NCI-H748 treated with DMSO at 0.1 percent for 48 hours (cell line): ENCODE data around the gene ASCC1.
A peak's percentile ranks its signal among the peaks of the same experiment; 100 is the strongest.

Experiments
- DNase-seq: peaks from one replicate; lab custom pipeline; 2025; lab: John Stamatoyannopoulos, UW

The ASCC1 gene

DNA sequence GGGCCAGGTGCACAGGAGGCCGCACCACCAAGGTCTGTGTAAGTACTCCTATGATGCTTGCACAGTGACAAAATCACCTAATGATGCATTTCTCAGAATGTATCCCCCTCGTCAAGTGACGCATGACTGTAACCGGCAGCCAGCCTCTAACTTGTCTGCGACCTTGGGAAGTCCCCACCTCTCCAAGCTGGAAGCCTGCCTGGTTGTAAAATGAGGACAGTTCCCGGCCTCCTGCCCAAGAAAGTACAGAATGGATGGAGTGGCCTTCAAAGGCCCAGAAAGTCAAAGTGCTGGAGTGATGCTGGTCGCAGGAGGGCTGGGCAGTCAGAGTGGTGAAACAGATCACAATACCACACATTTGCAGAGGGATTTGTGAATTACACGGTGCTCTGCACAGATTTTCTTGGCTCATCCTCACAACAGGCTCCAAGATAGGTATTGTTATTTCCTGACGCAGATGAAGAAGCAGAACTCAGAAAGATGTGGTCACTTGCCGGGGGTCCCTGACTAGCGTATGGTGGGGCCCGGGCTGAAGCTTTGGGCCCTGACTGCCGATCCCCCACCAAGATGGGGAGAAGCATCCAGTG lies 150.5 kb downstream of the ASCC1 start:
- DNase-seq: no peak

DNA sequence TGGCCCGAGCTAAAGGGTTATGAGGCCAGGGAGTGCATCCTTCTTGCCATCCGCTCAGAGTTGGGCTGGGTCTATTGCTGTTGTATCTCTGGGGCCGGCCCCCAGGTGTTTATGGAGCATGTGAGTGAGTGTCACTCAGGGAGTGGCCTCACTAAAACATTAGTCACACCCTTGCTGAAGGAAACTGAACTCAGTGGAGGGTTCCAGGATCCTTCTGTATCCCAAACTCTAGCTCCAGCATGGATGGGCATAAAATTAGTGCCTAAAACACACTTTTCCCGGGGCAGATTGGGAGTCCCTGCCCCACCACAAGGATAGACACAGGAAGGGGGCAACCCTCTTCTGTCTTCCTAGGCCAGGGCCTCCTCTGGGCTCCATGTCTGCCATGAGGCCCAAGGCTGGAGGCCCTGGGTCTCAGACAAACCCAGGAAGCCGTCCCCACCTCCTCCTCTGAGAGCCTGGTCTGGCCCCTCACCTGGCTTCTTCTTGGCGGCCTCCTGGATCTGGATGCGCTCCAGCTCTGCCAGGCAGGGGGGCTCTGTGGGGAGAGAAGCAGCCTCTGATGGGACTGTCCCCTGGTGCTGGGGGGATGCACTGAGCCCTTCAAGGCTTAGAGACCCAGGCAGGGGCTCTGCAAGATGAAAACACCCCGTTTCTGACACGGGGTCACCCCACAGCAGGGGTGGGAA lies 152.2 kb downstream of the ASCC1 start:
- no peak for DNase-seq

DNA sequence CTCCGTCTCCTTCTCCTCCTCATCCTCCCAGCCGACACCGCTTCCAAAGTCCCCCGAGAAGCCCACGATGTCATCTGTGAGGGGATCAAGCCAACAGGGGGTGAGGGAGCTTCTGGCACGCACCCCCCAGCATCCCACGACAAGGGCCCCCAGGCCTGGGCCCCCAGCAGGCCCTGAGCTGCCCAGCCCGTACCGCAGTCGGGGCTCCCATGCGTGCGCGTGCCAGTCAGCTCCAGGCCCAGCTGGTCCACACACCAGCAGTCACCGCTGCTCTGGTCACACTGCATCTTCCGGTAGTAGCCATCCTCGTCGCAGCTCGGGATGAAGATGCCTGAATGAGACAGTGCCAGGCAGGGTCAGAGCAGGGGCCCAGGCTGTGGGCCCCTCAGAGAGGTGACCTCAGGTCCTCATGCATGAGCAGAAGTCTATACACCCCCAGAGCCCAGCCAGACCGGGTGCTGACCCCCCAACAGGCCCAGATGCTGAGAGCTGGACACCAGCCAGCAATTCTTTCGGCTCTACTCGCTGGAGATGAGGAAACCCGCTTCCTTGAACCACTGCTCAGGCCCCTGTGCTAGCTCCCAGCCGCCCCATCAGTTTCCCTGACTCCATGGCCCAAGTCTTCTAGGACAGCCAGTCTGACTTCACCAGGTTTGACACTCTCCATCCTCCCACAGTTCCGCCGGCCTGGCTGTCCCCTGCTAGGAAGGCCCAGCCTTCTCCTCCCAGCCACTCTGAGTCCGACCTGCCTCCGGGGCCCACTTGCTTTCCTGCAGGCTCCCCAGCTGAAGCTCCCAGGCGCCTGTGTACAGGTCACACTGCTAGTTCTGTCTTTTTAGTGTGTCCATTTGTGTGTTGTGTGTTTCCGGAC lies 153.0 kb downstream of the ASCC1 start:
- no peak for DNase-seq

DNA sequence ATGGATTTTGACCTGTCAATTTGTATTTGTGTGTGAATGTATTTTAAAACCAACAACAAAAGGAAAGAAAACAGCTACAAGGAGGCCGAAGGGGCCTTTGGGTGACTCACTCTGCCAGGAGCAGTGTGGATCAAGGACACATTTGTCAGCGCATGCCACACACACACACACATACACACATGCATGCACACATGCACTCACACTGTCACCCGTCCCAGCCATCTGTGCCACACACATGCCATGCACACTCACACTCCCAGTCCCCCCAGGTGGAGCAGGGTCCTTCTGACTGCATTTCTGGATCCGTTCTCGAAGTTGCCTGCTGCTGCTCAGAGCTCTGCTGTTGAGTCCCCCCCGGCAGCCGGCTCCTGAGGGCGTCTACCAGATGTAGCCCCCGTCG lies 153.7 kb downstream of the ASCC1 start:
- no peak for DNase-seq

DNA sequence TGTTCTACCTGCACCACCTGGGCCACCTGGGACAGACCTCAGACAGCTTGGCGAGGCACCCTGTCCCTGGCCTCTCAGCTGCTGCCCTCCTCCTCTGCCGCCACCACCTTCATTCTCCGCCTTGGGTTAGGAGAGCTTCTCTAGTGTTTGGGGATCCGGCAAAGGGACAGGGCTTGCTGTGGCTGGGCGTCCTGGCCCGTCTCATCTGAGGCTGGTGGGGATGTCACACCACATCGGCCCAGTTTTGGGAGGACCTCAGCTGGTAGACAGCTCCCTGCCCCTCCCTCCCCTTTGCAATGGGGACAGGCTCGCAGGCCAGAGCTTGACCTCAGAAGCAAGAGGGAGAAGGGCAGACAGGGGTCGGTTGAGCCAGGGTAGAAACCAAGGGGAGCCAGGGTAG lies 154.1 kb downstream of the ASCC1 start:
- DNase-seq: no peak

DNA sequence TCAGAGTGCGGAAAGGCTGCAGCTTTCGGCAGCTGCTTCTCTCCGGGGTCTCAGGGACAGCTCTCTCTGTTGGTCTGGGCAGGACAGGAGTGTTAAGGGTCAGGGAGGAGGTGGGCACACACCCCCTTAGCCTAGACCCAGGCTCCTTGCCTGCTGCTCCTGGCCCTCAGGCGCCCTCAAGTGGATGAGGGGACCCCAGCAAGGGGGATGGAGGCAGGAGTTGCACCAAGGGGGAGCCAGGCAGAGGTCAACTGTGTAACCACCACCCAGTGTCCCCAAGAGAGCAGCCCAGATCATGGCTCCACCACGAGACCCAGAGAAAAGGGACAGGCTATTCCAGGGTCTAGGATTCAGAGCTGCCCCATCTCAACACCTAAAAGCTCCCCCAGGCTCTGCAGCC lies 154.6 kb downstream of the ASCC1 start:
- no peak for DNase-seq

DNA sequence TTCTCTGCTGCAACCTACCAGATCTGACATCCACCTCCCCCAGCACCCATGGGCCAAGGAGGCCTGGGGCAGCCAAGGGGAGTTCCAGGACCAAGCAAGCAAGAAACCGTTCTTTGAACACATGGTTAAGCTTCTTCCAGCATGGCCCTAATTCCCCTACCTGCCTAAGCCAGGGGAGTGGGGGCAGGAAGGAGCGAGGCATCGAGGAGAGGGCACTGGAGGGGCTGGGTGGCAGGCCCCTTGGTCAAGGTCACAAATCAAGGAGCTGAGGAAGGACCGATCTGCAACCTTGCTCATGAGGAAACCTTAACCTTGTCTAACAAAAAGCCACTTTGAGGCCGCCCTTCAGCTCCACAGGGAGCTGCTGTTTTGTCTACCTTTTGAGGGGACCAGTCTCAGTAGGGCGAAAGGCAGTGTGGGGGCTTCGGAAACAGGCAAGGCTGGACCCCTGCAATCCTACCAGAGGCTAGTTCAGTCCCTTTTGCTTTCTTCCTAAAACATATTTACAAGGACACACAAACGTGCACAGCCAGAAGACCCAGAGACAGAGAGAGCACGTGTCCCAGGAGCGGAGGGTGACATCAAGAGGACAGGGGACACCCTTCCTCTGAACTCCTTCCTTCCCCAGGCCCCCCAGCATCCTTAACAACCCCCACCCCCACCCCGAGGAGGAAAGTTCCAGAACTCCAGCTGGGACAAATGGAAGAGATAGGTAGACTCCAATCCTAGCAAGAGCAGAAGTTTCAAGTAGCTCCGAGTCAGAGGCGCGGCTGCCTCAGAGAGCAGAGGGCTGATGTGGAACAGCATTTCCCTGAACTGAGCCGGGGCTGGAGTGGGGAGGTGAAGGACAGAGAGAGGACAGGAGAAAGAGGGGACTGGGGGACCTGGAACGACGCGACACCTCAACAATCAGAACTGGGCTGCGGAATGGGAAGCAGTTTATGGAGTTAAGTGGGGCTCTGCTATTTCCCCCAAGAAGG lies 155.9 kb downstream of the ASCC1 start:
- DNase-seq: no peak

DNA sequence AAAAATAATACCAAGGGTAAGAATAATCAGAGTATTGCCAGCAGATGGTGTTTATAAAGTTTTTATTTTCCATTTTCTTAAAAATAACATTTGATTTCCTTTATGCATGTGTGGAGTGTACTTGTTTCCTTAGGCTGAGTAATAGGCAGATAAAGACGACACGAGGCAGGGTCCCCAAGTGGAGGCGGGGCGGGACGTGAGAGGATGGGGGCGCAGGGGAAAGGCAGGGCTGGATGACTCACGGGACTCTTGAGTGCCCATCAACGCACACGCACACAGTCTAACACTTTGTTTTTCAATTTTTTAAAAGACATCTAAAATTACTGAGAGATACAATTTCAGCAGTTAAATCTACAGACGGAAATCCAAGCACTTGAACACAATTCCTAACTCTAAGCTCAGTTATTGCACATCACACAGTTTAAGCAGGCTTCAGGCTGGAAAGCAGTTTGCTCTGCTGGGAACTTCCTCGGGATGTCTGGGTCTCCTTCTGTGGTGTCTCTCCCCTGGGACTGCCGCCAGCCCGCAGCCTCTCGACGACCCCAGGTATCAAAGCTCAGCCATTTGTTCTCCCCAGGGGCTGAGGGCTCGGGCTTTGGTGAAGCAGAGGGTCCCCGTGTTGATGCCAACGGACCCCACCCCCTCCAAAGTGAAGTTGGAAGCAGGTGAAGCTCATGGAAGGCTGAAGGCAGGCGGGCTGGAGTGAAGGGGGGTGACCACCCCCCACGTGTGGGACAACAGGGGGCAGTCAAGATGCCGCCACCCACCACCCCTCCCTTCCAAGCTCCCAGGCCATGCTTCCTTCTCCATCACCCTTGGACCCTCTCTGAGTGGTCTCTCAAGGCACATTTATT lies 156.9 kb downstream of the ASCC1 start:
- DNase-seq: no peak

DNA sequence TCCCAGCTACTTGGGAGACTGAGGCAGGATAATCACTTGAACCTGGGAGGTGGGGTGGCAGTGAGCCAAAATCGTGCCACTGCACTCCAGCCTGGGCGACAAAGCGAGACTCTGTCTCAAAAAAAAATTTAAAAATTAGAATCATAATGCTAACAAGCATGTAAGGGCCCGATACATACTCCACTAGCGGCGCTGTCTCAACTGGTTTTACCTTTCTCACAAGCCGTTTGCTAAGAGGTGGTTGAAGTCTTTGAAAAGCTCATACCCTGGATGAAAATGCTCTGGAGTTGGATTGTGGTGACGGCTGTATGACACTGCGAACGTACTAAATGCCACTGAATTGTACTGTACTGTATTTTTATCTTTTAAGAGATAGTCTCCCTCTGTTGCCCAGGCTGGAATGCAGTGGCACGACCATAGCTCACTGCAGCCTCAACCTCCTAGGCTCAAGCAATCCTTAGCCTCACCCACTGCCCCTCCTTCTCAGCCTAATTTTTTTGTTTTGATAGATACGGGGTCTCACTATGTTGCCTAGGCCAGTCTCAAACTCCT lies 157.7 kb downstream of the ASCC1 start:
- no peak for DNase-seq

DNA sequence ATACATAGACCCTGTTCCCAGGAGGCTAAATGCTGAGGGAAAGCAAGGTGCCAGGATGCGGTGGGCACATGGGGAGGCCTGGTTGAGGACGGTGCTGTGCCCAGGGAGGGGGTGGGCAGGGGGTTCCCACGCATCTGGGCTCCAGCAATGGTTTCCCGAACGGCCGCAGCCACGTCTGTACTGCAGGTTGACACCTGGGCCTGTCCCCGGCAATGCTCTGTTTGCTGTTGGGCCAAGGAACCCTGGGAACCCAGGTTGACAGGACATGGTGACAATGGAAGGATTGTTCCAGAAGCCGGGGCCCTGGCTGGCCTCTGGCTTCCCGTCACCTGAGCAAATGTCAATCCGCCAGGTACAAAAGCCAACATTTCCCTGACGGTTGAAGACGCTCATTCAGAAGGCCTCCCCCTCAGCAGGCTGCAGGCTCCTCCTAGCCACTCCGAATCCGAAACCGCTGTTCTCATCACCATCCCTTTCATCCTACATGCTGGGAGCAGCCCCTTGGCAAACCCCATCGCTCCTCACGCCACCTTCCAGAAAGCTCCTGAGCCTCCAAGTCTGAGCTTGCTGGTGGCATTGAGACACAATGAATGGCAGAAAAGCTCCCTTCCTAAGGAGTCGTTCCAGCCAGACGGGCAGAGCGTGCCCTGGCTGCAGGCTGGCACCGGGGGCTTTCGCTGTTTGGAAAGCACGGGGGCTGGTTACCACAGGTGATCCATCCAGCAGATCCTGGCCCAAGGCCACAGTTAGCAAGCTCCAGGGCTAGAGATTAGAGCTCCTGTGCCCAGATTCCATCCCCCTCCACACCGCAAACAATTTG lies 158.9 kb downstream of the ASCC1 start:
- DNase-seq: no peak

DNA sequence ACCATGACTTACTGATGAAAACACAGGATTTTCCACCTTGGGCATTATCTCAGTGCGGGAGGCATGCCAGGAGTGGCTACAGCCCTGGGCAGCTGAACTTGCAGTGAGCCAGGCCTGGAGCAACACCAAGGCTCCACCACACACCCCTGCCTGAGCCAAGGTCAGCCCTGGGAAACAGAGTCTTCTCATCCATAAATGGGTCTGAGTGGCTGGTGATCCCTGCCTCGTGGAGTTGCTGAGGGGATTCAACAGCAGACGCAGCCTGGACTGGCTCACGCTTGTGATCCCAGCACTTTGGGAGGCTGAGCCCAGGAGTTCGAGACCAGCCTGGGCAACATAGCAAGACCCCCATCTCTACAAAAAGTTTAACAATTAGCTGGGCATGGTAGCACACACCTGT lies 160.0 kb downstream of the ASCC1 start:
- no peak for DNase-seq

DNA sequence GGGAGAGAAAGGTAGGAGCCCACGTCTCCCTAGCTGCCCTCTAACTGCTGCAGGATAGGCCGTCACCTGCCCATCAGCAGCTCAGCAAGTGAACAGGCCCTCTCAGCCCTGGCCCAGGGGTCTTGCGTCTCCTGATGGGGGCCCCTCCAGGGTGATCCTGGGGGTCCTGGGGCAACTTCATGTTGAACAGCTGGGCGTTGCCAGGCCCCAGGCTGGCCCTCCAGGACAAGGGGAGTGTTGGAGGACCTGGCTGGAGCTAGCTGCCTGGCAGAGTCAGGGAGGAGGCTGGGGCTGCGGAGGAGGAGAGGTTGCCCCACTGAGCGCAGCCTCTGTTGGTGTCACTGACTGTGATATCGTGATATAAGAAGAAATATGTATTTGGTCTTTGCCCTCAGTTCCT lies 162.4 kb downstream of the ASCC1 start:
- DNase-seq: no peak

DNA sequence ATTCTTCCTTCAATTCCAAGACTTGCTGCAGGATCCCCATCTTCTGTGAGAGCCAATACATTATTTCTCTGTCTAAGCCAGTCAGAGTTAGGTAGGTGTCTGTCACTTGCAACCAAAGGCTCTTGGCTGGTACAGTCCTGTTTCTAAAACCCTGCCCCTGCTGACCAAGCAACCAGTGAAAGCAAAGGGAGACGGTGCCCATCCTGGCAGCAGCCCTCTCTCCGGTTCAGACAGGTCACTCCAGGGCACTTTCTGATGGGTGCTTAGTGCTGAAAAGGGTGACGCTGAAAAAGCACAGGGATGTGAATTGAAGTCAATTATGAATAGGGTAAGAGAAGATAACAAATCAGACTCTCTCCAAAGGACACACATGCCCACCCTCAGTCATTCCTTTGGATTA lies 165.2 kb downstream of the ASCC1 start:
- DNase-seq: no peak

DNA sequence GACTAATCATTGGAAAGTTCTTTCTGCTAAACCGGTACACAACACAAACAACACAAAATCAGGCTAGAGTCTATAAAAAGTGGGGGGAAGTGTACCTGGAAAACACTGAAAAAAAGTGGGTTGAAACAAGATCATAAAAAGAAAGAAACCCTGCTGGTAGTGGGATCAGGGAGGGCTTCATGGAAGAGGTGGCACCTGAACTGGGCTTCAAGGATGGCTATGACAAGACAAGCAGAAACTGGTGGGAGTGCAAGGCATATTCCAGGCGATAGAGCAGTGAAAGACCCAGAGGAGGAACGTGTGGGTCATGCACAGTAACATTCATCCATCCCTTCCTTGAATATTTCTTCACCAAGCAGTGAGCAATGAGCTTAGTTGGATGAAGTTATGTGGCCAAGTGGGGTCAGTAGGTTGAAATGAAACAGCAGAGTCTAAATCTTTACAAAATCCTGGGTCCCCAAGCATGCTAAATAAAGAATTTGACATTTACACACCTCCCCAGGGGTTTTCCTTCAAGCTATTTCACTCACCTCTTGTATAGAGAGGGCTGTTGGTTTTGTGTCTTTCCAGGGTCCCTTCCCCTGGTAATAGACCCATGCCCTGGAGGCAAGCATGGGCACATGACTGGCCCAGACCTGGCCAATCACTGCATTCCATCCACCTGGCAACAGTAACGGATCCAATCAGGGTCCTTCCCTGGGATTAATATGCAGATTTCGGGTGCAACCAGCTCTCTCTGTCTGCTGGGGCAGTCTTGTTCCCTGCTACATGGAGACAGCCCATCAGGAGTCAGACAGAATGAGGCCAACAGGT lies 165.9 kb downstream of the ASCC1 start:
- DNase-seq: no peak

DNA sequence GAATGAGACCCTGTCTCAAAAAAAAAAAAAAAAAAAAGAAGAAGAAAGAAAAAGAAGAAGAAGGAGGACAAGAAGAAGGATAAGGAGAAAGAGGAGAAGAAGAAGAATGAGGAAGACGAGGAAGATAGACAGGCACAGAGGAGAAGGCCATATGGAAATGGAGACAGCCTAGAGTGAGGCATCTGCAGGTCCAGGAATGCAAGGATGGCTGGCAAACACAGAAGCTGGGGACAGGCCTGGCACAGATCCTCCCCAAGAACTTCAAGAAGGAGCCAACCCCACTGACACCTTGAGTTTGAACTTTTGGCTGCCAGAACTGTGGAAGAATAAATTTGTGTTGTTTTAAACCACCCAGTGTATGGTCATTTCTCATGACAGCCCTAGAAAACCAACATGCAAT lies 166.6 kb downstream of the ASCC1 start:
- no peak for DNase-seq

DNA sequence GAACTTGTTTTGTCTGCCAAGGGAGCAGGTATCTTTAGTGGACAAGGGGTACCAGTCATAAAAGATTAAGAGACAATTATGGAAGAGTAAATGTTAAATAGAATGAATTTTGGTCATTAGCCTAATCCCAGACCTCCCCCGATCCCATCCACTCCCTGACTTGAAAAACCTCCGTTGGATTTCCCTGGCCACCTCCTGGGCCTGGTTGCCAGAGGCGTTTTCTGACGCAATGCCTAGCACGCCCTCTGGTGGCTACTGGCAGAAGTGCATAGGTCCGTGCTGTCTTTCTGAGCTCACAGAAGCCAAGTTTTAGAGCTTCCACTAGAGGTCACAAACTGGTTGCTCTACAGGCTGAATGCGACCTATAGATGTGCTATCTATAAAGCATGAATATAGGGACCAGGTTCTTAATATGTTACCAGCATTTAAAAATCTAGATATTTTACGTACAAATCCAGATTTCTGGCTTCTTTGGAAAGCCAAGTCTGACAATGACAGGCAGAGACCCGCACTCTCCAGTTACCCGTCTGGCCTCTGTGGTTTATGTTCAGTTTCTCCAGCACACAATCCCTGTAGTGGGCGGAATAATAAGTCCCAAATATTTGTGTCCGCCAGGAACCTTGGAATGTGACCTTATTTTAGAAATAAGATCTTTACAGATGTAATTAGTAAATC lies 167.5 kb downstream of the ASCC1 start:
- peak; percentile 72 for DNase-seq
